ENCODE data around the gene PPP5C.
"Not testable (repeated sequence)": the region's sequence is repeated elsewhere in the genome, so short reads cannot be mapped to it uniquely, and the experiment has no call there.

The PPP5C gene

DNA sequence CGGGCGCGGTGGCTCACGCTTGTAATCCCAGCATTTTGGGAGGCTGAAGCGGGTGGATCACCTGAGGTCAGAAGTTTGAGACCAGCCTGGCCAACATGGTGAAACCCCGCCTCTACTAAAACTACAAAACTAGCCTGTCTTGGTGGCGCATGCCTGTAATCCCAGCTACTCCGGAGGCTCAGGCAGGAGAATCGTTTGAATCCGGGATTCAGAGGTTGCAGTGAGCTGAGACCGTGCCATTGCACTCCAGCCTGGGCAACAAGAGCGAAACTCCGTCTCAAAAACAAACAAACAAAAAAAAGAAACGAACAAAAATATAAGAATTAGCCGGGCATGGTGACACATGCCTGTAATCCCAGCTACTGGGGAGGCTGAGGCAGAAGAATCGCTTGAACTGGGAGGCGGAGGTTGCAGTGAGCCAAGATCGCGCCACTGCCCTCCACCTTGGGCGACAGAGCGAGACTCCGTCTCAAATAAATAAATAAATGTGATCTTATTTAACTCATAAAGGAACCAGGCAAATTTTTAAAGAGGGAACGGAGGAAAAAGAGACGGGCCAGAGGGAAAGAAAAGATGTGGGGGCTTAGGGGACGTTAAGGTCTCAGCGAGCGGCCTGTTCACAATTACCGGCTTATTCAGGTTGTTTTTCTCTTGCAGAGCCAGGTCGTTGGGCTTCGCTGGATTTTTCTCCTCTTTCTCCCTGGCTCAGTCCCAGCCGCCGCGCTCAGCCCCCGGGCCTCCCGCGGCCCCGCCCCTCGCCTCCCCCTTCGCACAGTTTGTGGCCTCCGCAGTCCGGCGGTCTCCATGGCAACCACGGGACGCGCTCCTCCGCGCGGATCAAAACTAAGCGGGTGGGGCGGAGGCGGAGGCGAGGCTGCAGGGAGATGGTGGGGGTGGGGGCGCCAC is 69.2 kb downstream of the PPP5C start:
- H3K4me3 ChIP-seq (ENCODE audit: low read length); DNase-seq (ENCODE audit: low read depth, low spot score): not testable (repeated sequence)

DNA sequence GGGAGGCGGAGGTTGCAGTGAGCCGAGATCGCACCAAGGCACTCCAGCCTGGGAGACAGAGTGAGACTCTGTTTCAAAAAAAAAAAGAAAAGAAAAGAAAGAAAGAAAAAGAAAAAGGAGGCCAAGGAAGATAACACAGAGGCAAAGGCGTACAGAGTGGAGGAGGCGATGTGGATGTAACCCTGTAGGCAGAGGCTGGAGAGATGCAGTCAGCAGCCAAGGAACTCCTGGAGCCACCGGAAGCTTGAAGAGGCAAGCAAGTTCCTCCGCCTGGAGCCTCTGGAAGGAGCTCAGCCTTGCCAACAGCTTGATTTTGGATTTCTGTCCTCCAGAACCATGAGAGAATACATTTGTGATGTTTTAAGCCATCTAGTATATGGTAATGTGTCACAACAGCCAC is 73.2 kb downstream of the PPP5C start:
- H3K4me3 ChIP-seq (ENCODE audit: low read length) = no peak overlapping the region
- no peak for DNase-seq (ENCODE audit: low read depth, low spot score)

DNA sequence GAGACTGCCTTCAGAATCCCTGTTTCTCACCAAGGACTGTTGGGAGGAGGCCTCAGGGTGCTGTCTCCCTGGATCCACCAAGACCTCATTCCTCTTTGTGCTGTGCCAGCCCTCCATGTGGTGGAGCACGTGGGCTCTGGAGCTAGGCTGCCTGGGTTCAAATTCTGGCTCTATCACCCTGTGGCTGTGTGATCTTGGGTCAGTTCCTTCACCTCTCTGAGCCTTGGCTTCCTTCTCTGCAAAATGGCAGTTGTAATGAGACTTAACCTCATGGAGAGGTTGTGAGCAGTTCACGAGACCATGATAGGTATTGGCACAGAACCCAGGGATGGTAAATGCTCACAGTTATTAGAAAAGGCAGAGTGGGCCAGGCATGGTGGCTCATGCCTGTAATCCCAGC is 75.5 kb downstream of the PPP5C start:
- H3K4me3 ChIP-seq (ENCODE audit: low read length) = no peak overlapping the region
- DNase-seq (ENCODE audit: low read depth, low spot score) = no peak

DNA sequence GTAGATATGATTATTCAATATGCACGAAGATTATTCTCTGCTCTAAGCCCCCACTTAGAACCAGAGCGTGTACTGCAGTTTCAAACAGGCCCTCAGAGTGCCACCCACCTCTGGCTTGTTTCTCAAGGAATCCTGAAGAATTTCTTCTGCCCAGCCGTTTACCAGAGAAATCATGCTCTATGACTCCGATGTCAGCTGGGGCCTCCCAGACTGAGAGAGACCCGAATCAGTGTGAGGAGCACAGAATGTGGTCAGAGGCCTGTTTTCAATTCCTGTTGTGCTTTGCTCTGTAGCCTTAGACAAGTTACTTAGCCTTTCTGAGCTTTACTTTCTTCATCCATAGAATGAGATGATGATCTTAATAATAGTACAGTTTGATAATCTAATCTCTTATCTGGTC is 76.3 kb downstream of the PPP5C start:
- no peak for DNase-seq (ENCODE audit: low read depth, low spot score)
- no peak overlapping the region for H3K4me3 ChIP-seq (ENCODE audit: low read length)

DNA sequence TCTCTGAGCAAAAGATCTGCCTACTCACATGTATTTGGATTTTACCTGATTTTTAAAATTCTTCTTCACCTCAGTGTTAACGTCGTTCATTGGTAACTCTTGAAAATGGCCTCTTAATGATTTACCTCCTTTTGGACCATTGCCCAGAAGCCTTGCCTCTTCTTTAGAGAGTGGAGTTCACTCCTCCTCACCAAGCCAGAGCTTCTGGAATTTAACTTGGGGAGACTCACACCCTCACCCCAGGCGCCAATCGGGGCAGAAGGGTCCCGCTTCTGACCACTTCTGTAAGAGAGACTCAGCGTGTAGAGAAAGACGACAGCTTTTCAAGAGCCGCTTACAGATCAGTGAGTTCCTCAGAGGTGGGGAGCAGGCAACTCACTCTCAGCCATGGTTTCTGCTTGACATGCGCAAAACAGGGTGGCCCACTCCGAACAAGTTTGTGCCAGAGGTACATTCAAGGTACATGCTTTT is 79.2 kb downstream of the PPP5C start:
- H3K4me3 ChIP-seq (ENCODE audit: low read length) = no peak overlapping the region
- no peak for DNase-seq (ENCODE audit: low read depth, low spot score)

DNA sequence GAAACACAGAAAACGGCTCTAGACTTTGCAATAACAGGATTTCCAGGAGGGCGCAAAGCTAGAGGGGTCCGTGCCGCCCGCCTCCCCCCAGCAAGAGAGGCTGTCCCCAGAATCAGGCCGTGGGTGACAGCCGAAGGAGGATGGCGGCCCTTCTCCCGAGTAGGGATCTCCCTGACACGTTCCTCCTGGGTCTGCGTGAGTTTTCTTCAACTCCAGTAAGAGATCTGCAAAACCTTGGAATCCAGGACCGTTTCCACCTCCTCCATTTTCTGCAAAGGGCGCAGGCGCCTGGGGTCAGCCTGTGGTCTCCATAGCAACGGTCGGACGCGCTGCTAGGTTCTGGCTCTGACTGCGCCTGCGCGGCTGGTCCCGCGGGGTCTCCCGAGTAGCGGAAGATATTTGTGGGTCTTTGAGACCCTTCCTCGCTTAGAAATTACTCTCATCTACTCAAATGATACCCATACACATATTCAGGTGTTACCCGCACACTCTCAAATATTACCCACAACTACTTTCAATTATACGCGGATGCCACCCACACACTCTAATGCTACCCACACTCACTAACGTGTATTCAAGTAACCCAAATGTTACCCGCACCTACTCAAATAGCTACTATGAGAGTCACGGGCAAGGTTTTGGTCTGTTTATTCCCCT is 79.7 kb downstream of the PPP5C start:
- no peak overlapping the region for H3K4me3 ChIP-seq (ENCODE audit: low read length)
- no peak for DNase-seq (ENCODE audit: low read depth, low spot score)

DNA sequence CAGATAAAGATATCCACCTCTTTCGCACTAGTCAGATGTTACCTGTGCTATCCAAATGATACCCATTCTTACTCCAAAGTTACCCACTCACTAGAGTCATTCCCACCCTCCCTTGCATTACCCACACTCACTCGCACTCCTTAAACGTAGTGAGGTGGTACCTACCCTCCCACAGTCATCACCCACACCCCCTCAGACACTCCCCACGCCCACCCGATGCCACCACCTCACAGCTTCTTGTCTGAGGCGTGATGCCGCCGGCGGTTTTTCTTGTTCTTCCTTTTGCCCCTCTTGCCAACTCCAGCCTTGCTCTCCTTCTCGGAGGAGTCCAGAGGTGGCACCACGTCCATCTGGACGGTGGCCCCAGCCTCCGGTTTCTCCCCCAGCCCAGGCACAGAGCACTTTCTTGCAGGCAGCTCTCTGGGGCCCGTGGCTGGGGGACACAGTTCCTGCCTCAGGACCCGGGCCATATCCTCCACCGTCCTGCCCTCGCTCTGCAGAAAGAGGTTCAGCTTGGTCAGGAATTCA is 80.7 kb downstream of the PPP5C start:
- no peak for DNase-seq (ENCODE audit: low read depth, low spot score)
- no peak overlapping the region for H3K4me3 ChIP-seq (ENCODE audit: low read length)

DNA sequence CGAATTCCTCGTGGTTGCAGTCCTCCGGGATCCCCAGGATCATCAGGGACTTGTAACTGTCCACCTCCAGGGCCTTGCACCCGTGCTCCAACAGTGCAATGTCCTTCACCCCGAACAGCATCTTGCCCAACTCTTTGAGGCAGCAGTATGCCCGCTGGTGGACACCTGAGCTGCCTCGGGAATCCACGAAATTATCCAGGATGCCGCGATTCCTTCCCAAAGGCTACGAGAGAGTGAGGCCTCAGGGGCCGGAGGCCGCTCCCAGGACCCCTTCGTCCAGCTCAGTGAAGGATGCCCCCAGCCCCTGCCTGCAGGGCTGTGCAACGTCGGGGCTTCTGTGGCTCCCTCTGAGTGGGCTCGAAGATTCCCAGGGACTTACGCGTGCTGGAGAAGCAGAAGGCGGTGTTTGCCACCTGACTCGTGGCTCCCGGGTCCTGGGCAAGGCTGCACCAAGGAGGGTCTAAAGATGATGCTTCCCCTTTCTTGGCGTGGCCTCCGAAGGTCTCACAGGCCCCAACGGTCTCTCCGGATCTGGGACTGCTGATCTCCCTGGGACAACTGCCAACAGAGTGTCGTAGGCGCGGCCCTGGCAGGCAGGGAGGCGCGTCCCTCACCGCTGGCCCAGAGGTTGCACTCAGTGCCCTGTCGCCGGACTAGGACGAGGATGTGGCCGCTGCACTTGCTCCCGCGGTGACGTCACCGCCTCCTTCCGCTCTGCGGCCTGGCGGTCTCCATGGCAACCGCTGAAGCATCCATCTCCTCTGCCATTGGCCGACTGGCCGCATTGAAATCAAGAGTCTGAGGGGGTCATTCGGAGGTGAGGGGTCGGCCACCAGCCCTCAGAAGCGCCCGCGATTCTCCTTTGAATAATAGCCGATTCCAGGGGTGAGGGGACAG is 81.6 kb downstream of the PPP5C start, which contains the start of gene PNMA8C:
Gene PNMA8C (minus strand): TSS at position 698 of the 897 bp plus-strand sequence. CDS start 577 bp downstream, at position 121.
- DNase-seq (ENCODE audit: low read depth, low spot score) = no peak
- no peak within 1 kb of the TSS for H3K4me3 ChIP-seq (ENCODE audit: low read length)

DNA sequence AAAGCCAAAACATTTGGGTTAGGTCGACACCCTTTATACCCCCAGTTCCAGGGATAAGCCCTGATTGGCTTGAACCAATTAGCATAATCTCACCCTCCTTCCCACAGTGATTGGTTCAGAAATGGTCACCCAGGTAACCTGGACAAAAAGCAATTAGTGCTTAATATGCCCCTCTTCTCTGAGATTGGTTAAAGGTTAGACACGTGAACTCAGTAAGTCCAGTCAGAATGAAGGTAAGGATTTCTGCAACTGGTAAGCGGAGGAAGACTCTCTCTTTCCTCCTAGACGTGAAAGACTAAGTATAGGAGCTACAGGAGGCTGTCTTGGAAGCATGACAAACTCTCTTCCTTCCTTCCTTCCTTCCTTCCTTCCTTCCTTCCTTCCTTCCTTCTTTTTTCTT is 83.1 kb downstream of the PPP5C start:
- H3K4me3 ChIP-seq (ENCODE audit: low read length) = no peak overlapping the region
- DNase-seq (ENCODE audit: low read depth, low spot score) = no peak

DNA sequence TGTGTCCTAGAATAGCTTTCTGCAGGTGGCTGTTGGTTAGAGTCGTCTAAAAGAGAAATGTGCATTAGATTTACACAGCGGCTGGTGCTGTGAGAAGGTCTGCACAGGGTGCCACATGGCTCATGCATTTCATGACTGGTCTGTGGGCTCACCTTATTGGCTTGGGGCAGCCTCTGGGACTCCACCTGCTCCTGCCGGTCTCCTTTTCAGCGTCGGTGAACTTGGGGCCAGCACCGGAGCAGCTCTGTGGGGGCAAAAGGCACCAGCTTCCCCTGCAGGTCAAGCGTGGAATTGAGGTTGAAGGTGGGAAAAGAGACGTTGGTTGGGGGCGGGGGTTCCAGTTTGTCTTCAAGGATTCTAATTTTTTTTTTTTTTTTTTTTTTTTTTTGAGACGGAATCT is 84.9 kb downstream of the PPP5C start:
- no peak for DNase-seq (ENCODE audit: low read depth, low spot score)
- H3K4me3 ChIP-seq (ENCODE audit: low read length) = no peak overlapping the region

DNA sequence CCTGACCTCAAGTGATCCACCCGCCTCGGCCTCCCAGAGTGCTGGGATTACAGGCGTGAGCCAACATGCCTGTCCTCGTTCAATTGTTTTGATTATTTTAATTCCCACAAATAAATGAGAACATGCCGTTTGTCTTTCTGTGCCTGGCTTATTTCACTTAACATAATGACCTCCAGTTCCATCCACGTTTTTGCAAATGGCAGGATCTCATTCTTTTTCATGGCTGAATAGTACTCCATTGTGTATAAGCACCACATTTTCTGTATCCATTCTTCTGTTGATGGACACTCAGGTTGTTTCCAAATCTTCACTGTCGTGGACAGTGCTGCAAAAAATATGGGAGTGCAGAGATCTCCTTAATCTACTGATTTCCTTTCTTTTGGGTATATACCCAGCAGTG is 86.6 kb downstream of the PPP5C start:
- H3K4me3 ChIP-seq (ENCODE audit: low read length); DNase-seq (ENCODE audit: low read depth, low spot score): not testable (repeated sequence)

DNA sequence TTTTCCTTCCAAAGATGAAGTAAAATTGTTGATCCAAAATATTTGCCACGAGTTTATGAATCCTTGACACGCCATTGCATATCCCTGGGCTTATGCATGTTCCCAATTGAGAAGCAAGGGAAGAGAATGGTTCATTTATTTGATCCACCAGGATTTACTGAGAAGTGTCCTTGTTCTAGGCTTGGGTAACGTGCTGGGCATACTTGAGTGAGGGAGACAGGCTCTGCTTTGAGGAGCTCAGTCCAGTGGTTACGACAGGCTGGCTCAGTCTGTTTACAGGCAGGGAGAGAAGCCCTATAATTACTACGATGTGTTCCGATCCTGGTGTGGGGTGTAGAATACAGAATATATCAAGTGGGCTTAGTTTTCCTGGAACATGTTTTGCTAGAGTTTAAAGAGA is 88.1 kb downstream of the PPP5C start:
- H3K4me3 ChIP-seq (ENCODE audit: low read length) = no peak overlapping the region
- no peak for DNase-seq (ENCODE audit: low read depth, low spot score)

DNA sequence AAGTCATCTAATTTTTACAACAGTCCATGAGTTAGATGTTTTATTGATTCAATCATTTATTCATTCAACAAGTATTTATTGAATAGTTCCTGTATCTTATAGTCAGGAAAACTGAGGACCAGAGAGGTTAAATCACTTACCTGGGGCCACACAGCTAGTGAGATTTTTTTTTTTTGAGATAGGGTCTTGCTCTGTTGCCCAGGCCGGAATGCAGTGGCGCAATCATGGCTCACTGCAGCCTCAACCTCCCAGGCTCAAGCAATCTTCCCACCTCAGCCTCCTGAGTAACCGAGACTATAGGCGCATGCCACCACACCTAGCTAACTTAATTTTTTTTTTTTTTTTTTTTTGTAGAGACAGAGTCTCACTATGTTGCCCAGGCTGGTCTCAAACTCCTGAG is 88.8 kb downstream of the PPP5C start:
- not testable (repeated sequence) for H3K4me3 ChIP-seq (ENCODE audit: low read length); DNase-seq (ENCODE audit: low read depth, low spot score)

All from Jurkat, Clone E6-1 (cell line).